GM18507 (cell line): ENCODE measurements around the gene KIF4A.
"Not testable (repeated sequence)": the region's sequence is repeated elsewhere in the genome, so short reads cannot be mapped to it uniquely, and the experiment has no call there.

Source experiments
- DNase-seq: peaks from one replicate; pipeline ENCODE4 v3.0.0; 2011; ENCODE audit warnings: low read depth; ENCODE audit not compliant: insufficient read length; ENCODE audit errors: extremely low spot score
- FAIRE-seq: peaks from 2 replicates; lab custom pipeline; 2011; peaks lifted over from hg19 to GRCh38; lab: Jason Lieb, UNC

The KIF4A gene, protein sequence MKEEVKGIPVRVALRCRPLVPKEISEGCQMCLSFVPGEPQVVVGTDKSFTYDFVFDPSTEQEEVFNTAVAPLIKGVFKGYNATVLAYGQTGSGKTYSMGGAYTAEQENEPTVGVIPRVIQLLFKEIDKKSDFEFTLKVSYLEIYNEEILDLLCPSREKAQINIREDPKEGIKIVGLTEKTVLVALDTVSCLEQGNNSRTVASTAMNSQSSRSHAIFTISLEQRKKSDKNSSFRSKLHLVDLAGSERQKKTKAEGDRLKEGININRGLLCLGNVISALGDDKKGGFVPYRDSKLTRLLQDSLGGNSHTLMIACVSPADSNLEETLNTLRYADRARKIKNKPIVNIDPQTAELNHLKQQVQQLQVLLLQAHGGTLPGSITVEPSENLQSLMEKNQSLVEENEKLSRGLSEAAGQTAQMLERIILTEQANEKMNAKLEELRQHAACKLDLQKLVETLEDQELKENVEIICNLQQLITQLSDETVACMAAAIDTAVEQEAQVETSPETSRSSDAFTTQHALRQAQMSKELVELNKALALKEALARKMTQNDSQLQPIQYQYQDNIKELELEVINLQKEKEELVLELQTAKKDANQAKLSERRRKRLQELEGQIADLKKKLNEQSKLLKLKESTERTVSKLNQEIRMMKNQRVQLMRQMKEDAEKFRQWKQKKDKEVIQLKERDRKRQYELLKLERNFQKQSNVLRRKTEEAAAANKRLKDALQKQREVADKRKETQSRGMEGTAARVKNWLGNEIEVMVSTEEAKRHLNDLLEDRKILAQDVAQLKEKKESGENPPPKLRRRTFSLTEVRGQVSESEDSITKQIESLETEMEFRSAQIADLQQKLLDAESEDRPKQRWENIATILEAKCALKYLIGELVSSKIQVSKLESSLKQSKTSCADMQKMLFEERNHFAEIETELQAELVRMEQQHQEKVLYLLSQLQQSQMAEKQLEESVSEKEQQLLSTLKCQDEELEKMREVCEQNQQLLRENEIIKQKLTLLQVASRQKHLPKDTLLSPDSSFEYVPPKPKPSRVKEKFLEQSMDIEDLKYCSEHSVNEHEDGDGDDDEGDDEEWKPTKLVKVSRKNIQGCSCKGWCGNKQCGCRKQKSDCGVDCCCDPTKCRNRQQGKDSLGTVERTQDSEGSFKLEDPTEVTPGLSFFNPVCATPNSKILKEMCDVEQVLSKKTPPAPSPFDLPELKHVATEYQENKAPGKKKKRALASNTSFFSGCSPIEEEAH

DNA sequence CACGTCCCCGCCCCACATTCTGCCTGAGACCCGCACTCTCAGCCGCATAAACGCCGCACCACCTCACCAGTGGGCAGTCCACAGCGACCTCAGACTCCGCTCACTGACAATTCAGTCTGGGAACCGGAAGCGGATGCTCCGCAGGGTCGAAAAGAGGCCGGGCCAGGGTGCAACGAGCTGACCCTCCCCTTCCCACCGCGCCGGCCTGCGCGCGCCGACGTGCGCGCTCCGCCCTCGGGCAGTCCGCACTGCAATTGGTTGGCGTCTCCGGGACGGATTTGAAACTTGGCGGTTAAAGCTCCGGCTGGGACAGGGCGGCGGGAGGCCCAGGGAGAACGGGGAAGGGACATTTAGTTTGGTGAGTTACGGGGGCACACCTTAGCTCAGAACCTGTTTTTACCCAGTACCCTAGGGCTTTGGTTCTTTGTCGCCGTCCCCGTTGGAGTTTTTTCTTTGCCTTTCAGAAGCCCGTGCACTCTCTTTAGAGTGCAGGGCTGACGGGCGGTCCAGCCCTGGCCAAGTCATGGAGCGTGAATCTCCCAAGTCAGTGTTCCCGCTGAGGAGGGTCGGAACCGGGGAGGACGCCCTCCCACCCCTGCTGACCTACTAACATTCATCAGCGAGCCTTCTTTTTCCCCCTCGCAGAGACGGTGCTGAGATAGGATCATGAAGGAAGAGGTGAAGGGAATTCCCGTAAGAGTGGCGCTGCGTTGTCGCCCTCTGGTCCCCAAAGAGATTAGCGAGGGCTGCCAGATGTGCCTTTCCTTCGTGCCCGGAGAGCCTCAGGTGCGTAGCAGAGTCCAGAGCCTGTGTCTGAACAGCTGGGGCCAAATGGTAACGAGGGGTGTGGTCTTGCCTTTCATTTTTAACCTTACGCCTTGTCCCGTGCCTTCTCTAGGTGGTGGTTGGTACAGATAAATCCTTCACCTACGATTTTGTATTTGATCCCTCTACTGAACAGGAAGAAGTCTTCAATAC lies at the start of gene KIF4A, which contains the start of gene PDZD11:
Gene KIF4A, plus strand, starts transcription at position 312 of the 978 bp plus-strand sequence. Its CDS starts 355 bp downstream, at position 667.
Gene PDZD11, minus strand, starts transcription at position 135 of the 978 bp plus-strand sequence. CDS start 586 bp downstream, outside the sequence.
- FAIRE-seq = peak; percentile 97
- peak; percentile 82 for DNase-seq

- no peak for DNase-seq
- FAIRE-seq = no peak
Measured at GRCh38 chrX:70240751-70241150, 49.2 kb upstream of the KIF4A start.

DNA sequence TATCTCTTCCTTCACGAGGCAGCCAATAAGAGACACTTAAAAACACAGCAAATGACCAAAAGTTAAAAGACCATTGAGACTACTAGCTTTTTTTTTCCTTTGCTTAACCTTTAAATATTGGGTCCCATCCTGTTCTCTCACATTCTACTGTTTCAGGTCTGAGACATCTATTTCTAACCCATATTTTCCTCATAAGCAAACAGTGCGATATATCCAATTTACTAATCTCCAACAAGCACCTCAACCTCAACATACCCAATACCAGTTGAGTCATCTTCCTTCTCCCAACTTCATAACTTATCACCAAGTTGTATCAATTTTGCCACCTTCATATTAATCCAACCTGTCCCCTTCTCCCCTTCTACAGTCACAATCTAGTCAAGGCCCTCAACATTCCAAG lies 48.4 kb upstream of the KIF4A start:
- DNase-seq = no peak
- FAIRE-seq = no peak

- not testable (repeated sequence) for FAIRE-seq, DNase-seq
Measured at GRCh38 chrX:70243601-70244000, 46.3 kb upstream of the KIF4A start.

DNA sequence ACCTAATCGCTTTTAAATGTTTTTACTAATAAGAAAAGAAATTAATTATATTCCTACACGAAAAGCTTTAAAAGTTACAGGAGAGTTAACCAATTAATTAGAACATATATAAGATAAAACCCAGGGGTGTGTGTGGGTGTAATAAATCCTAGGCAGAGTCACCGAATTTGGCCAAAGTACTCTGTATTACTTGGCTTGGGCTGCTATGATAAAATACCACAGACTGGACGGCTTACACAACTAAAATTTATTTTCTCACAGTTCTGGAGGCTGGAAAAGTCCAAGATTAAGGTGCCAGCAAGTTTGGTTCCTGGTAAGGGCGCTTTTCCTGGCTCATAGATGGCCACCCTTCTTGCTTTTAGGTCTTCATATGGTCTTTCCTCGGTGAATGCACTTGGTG lies 45.0 kb upstream of the KIF4A start:
- no peak for DNase-seq
- no peak for FAIRE-seq

- no peak for FAIRE-seq
- no peak for DNase-seq
Measured at GRCh38 chrX:70247252-70247651, 42.7 kb upstream of the KIF4A start.

DNA sequence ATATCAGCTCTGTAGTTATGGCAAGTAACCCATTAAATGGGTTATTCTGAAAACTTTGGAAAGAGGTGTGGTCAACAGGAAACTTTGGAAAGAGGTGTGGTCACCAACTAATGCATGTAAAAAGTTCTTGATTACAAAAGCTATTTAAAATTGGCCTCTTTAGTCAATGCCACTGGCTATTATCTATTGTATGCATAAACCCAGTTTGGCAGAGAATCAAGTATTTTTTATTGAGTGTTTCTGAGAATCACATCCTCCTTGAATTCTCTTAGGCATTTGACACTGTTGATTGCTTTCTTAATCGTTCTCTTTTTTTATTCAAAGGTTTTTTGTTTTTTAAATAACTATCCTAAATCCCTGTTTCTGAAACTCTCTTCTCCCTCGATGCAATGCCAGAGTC lies 37.4 kb upstream of the KIF4A start:
- no peak for DNase-seq
- no peak for FAIRE-seq

- DNase-seq (no peak), FAIRE-seq (no peak)
Measured at GRCh38 chrX:70253377-70254062, 36.4 kb upstream of the KIF4A start.

GRCh38 chrX:70254063-70254400 lies 35.9 kb upstream of the KIF4A start:
- FAIRE-seq (no peak), DNase-seq (no peak)

DNA sequence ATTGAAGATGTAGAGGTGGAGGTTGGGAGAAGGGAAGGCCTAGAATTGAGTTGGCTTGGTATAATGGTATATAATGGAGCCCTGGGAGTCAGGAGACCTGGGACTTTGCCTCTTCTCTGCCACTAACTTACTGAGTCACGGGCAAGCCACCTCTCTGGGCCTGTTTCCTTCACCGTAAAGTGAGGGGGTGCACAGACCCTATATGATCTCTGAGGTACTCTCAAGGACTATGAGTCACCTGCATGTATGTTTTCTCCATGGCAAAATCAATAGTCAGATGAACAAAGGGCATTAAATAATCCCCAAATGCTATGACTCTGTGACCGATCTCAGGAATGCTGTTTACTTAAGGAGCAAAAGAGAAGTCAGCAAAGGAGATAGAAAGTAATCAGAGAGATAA lies 35.0 kb upstream of the KIF4A start:
- FAIRE-seq (no peak), DNase-seq (no peak)

DNA sequence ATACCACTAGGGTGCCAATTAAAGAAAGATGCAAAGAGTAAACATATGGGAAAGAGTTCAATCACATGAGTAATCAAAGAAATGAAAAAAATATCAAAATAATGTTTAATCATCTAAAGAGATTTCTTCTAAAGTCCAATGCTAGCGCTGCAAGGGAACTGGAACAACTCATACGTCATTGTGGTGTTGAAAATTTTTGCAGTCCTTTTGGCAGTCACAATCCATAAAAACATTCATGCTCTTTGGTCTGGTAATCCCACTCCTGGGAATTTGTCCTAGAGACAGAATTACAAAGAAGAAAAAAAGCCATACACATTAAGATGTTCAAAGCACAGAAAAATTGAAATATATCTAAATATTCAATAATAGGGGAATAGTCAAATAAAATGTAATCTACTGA lies 34.5 kb upstream of the KIF4A start:
- no peak for FAIRE-seq

GRCh38 chrX:70257423-70258288 lies 32.2 kb upstream of the KIF4A start:
- no peak for FAIRE-seq
- no peak for DNase-seq

More for the DNA sequence above, 34.5 kb upstream of the KIF4A start:
- no peak for DNase-seq

DNA sequence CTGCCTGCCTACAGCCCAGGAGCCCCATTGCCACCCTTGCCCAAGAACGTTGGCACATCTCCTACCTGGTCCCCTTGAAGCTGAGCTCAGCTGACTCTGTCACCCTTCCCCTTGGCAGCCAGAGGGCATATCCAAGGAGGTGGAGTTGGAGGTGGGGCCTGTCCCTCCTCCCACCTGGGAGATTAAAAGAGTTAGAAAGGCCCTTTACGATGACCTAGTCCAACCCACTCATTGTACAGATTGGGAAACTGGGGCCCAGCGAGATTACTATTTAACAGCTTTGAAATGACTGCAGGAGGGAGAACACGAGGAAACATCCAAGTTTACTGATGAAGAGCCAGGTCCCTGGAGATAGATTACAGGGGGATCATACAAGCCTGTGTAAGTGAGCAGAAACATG lies 29.8 kb upstream of the KIF4A start, which contains the start of gene P2RY4:
Gene P2RY4, minus strand, starts transcription at position 101 of the 400 bp plus-strand sequence. CDS start 580 bp downstream, outside the sequence.
- FAIRE-seq (no peak), DNase-seq (no peak)

DNA sequence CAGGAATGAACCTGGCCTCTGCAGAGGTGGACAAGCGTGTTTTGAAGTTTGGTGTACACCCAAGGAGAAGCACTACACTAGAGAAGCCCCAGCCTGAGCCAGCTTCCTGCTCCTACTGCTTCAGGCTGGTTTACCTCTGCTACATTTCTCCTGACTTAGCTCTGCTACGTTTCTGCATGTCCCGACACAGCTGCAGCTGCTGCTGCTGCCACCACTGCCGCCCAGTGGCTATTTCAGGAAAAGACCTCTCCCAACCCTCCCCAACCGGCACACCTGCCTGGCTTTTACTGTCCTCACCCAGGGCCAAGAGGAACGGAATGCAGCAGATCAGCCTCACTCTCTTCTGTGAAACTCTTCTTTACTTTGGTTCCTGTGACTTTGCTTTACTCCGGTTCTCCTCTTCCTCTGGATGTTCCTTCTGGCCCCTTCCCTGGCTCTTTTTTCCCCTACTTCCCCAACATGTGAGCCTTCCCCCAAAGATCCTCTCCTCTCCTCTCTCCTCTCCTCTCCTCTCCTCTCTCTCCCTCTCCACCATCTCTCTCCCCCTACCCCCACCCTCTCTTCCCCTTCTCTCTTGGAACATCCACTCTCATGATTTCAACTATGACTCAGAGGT lies 26.8 kb upstream of the KIF4A start:
- FAIRE-seq (peak; percentile 46), DNase-seq (no peak)

DNA sequence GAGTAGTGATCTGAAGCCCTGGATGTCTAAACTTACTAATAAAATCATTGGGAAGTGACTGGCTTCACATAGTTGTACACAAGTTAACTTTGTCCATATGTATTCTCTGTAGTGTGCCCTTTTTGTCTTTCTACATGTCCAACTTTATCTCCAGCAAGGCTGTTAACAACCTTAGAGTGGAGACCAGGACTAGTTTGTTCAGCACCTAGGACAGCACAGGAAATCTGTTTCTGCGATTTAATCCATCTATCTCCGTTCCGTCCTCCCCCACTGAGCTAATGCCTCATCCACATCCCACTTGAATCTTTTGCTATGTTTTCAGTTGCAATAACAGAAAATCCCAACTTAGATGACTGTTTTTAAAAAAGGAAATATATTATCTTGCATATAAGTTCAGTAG lies 25.1 kb upstream of the KIF4A start:
- DNase-seq = no peak
- no peak for FAIRE-seq

DNA sequence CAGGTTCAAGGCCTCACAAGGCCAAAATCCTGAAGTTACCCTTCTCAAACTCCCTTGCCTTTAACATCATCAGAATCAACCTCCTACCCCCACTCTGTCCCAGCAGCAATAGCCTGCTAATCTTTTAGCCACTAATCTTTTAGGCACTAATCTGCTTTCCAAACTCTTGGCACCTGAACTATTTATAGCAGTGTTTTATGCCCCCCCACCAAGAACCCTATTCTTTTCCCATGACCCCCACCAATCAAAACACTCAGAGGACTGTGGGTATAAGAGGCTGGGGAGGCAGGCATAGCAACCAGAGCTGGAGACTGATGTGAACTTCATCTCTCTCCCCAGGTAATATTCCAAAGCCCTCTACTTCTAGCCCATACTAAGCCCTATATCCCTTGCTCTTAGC lies 21.9 kb upstream of the KIF4A start, which contains the start of gene ARR3:
Gene ARR3, plus strand, starts transcription at position 301 of the 400 bp plus-strand sequence. CDS start 1,052 bp downstream, outside the sequence.
- DNase-seq (no peak), FAIRE-seq (no peak)

DNA sequence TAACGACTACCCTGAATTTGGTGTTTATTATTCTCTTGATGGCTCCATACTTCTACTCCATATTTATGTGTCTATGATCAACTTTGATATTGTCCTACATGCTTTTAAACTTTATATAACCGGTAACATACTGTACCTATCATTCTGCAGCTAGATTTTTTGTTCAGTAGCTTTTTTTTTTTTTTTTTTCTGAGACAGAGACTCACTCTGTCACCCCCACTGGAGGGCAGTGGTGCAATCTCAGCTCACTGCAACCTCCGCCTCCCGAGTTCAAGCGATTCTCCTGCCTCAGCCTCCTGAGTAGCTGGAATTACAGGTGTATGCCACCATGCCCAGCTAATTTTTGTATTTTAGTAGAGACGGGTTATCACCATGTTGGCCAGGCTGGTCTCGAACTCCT lies 15.9 kb upstream of the KIF4A start:
- DNase-seq, FAIRE-seq: not testable (repeated sequence)
